IMR-90 (cell line): ENCODE measurements around the gene CRB1. TPM values are rescaled to one million over a fixed set of nuclear protein-coding genes. Genes with fewer than 3 reads are reported as not detected.

Experiments
- ATAC-seq: fragments of 200-7000 bp; cut with Tn5 transposase; 2 replicates; pipeline ENCODE4 v1.9.1; 2020; ENCODE audit warnings: low read depth, mild to moderate bottlenecking, moderate library complexity
- BruUV-seq: library from RNA; stranded (reverse); fragments of 400-500 nt; replicated peaks from 2 replicates; lab custom pipeline; 2021; lab: Mats Ljungman, UMichigan
- CTCF ChIA-PET: fragments of 300-600 bp; formaldehyde crosslinking; extraction: SDS; loops from one replicate; lab custom pipeline; 2021; ENCODE audit warnings: antibody characterized with exemption; lab: Yijun Ruan, JAX
- POLR2A ChIA-PET: fragments of 300-600 bp; sonication (Branson Sonifier 250); formaldehyde crosslinking; loops from one replicate; lab custom pipeline; 2022; ENCODE audit warnings: antibody characterized with exemption; ENCODE audit not compliant: unreplicated experiment; lab: Charles Lee
- DNase-seq: peaks from one replicate; pipeline ENCODE4 v3.0.0; 2013
- H2AFZ ChIP-seq: replicated peaks from 2 replicates; pipeline ENCODE3; 2013; ENCODE audit warnings: low read length, mild to moderate bottlenecking; ENCODE audit not compliant: poor library complexity
- H2AK5ac ChIP-seq: 2 replicates; pipeline ENCODE4 v1.6.1; 2013; ENCODE audit warnings: low read depth, low read length, inconsistent platforms
- H2AK9ac ChIP-seq: replicated peaks from 2 replicates; pipeline ENCODE3; 2013; ENCODE audit warnings: mild to moderate bottlenecking, low read depth, low read length, moderate library complexity; ENCODE audit not compliant: poor library complexity
- H2BK120ac ChIP-seq: 2 replicates; pipeline ENCODE4 v1.6.1; 2013; ENCODE audit warnings: low read depth, low read length, inconsistent platforms
- H2BK15ac ChIP-seq: 3 replicates; pipeline ENCODE4 v1.6.1; 2013; ENCODE audit warnings: low read depth, low read length, inconsistent platforms
- H2BK20ac ChIP-seq: 2 replicates; pipeline ENCODE4 v1.6.1; 2013; ENCODE audit warnings: low read depth, mild to moderate bottlenecking, inconsistent platforms, low read length, moderate library complexity
- H2BK5ac ChIP-seq: 2 replicates; pipeline ENCODE4 v1.6.1; 2013; ENCODE audit warnings: mild to moderate bottlenecking, low read depth, low read length, inconsistent platforms; ENCODE audit not compliant: poor library complexity, severe bottlenecking
- H3K14ac ChIP-seq: replicated peaks from 2 replicates; pipeline ENCODE4 v1.6.1; 2013; ENCODE audit warnings: low read depth, low read length, inconsistent platforms
- H3K18ac ChIP-seq: 2 replicates; pipeline ENCODE4 v1.6.1; 2013; ENCODE audit warnings: low read depth, low read length, control low read depth
- H3K23ac ChIP-seq: 2 replicates; pipeline ENCODE4 v1.6.1; 2013; ENCODE audit warnings: low read depth, low read length, inconsistent platforms
- H3K27ac ChIP-seq: 2 replicates; pipeline ENCODE4 v1.5.1; 2013; ENCODE audit warnings: mild to moderate bottlenecking, control low read depth, low read length; ENCODE audit not compliant: insufficient read depth
- H3K27me3 ChIP-seq: 2 replicates; pipeline ENCODE4 v1.6.1; 2013; ENCODE audit warnings: low read length; ENCODE audit not compliant: control insufficient read depth, insufficient read depth
- H3K36me3 ChIP-seq: 2 replicates; pipeline ENCODE4 v1.6.1; 2013; ENCODE audit warnings: low read length, mixed read lengths; ENCODE audit not compliant: control insufficient read depth, insufficient read depth
- H3K4ac ChIP-seq: 2 replicates; pipeline ENCODE4 v1.6.1; 2013; ENCODE audit warnings: low read depth, low read length, inconsistent platforms
- H3K4me1 ChIP-seq: 2 replicates; pipeline ENCODE4 v1.6.1; 2013; ENCODE audit warnings: low read length, mixed read lengths; ENCODE audit not compliant: control insufficient read depth, insufficient read depth
- H3K4me2 ChIP-seq: 2 replicates; pipeline ENCODE4 v1.6.1; 2013; ENCODE audit warnings: low read depth, mild to moderate bottlenecking, control low read depth, low read length, moderate library complexity
- H3K4me3 ChIP-seq: 2 replicates; pipeline ENCODE4 v1.5.1; 2013; ENCODE audit warnings: low read depth, mild to moderate bottlenecking, control low read depth, low read length, moderate library complexity; ENCODE audit not compliant: insufficient read depth
- H3K56ac ChIP-seq: 2 replicates; pipeline ENCODE4 v1.6.1; 2013; ENCODE audit warnings: low read length, inconsistent platforms; ENCODE audit not compliant: insufficient read depth; ENCODE audit errors: extremely low read depth
- H3K79me1 ChIP-seq, 2 experiments: 2 replicates each; pipeline ENCODE4 v1.6.1; 2013; ENCODE audit warnings: low read length in 2 of 2, inconsistent platforms in 1 of 2, low read depth in 1 of 2
- H3K9ac ChIP-seq: 2 replicates; pipeline ENCODE4 v1.6.1; 2013; ENCODE audit warnings: low read depth, low read length, control low read depth
- H3K9me1 ChIP-seq: 2 replicates; pipeline ENCODE4 v1.6.1; 2013; ENCODE audit warnings: low read length, inconsistent platforms; ENCODE audit not compliant: insufficient read depth
- H3K9me3 ChIP-seq: 2 replicates; pipeline ENCODE4 v1.6.1; 2013; ENCODE audit warnings: low read length; ENCODE audit not compliant: control insufficient read depth, insufficient read depth
- H4K20me1 ChIP-seq: 2 replicates; pipeline ENCODE4 v1.6.1; 2013; ENCODE audit warnings: low read length, inconsistent platforms; ENCODE audit not compliant: insufficient read depth
- H4K5ac ChIP-seq: 2 replicates; pipeline ENCODE4 v1.6.1; 2013; ENCODE audit warnings: mild to moderate bottlenecking, low read depth, low read length, control low read depth
- H4K8ac ChIP-seq, 2 experiments: 2 replicates each; pipeline ENCODE4 v1.6.1; 2013; ENCODE audit warnings: low read depth in 2 of 2, low read length in 2 of 2, control low read depth in 1 of 2, inconsistent platforms in 1 of 2
- H4K91ac ChIP-seq: 2 replicates; pipeline ENCODE4 v1.6.1; 2013; ENCODE audit warnings: low read depth, low read length, inconsistent platforms; ENCODE audit not compliant: insufficient read depth
- BHLHE40 ChIP-seq: fragments of 150-350 bp; IDR thresholded peaks from 2 replicates; pipeline ENCODE4 v1.6.1; 2016; ENCODE audit warnings: mild to moderate bottlenecking, low read depth, low read length
- CEBPB ChIP-seq: IDR thresholded peaks from 2 replicates; pipeline ENCODE4 v1.6.1; 2012; ENCODE audit warnings: low read depth, low read length, improper control_type of control experiment
- CHD1 ChIP-seq: IDR thresholded peaks from 2 replicates; pipeline ENCODE4 v1.6.1; 2012; ENCODE audit warnings: low read depth, low read length, improper control_type of control experiment
- FOS ChIP-seq: fragments of 150-350 bp; IDR thresholded peaks from 2 replicates; pipeline ENCODE4 v1.6.1; 2016; ENCODE audit warnings: low read depth, low read length
- MAFK ChIP-seq: IDR thresholded peaks from 2 replicates; pipeline ENCODE4 v1.6.1; 2012; ENCODE audit warnings: low read depth, low read length, improper control_type of control experiment
- MAZ ChIP-seq: IDR thresholded peaks from 2 replicates; pipeline ENCODE4 v1.6.1; 2012; ENCODE audit warnings: low read depth, mild to moderate bottlenecking, low read length, improper control_type of control experiment, moderate library complexity, borderline replicate concordance
- MXI1 ChIP-seq: IDR thresholded peaks from 2 replicates; pipeline ENCODE4 v1.6.1; 2012; ENCODE audit warnings: low read depth, mild to moderate bottlenecking, low read length, moderate library complexity, borderline replicate concordance
- NFE2L2 ChIP-seq: fragments of 150-350 bp; IDR thresholded peaks from 2 replicates; pipeline ENCODE4 v1.6.1; 2016; ENCODE audit warnings: low read depth, mild to moderate bottlenecking, low read length
- POLR2A ChIP-seq: IDR thresholded peaks from 2 replicates; pipeline ENCODE4 v1.6.1; 2012; ENCODE audit warnings: mild to moderate bottlenecking, low read depth, low read length
- RAD21 ChIP-seq: IDR thresholded peaks from 2 replicates; pipeline ENCODE4 v1.6.1; 2012; ENCODE audit warnings: low read length, improper control_type of control experiment
- RCOR1 ChIP-seq: IDR thresholded peaks from 2 replicates; pipeline ENCODE4 v1.6.1; 2012; ENCODE audit warnings: mild to moderate bottlenecking, low read length, improper control_type of control experiment; ENCODE audit not compliant: insufficient replicate concordance
- RFX5 ChIP-seq: IDR thresholded peaks from 2 replicates; pipeline ENCODE4 v1.8.0; 2012; ENCODE audit warnings: low read depth, mild to moderate bottlenecking, low read length, moderate library complexity
- SMC3 ChIP-seq: fragments of 150-350 bp; IDR thresholded peaks from 2 replicates; pipeline ENCODE4 v1.6.1; 2016; ENCODE audit warnings: low read depth, mild to moderate bottlenecking, antibody characterized with exemption, low read length, moderate library complexity
- WGBS, 2 experiments: methylation state at CpG; one replicate each; pipeline versions ENCODE4 v1.1.5 to v1.1.7; 2013; ENCODE audit warnings: missing lambda C conversion rate in 2 of 2; ENCODE audit not compliant: insufficient read length in 1 of 2; ENCODE audit errors: extremely low coverage in 2 of 2; 5-methylcytosine and 5-hydroxymethylcytosine counted together
- dilution Hi-C: fragments of 300-500 bp; cut with HindIII; formaldehyde crosslinking; loops from one replicate; pipeline ENCODE4 v1.14.3; 2018; ENCODE audit warnings: low sequenced_read_pairs; ENCODE audit not compliant: unreplicated experiment
- in situ Hi-C: fragments of 300-500 bp; cut with MboI; formaldehyde crosslinking; loops from 3 replicates; pipeline ENCODE4 v1.14.3; 2019; ENCODE audit warnings: low sequenced_read_pairs, inconsistent platforms, mixed read lengths
- intact Hi-C: fragments of 100-400 bp; cut with micrococcal nuclease; formaldehyde crosslinking; loops from 2 replicates; pipeline ENCODE4 v1.10.0; 2022
- polyA plus RNA-seq, 3 experiments: library from polyadenylated mRNA; depleted of rRNA; stranded (reverse); fragments of >200 nt; gene quantifications; 2 replicates each; pipeline ENCODE4 v1.2.3, GENCODE V29; 2012; ENCODE audit warnings: low replicate concordance in 1 of 3
- total RNA-seq: library from RNA; depleted of rRNA; stranded (reverse); fragments of >200 nt; gene quantifications from 2 replicates; pipeline ENCODE4 v1.2.3, GENCODE V29; 2012
- TF ChIP-seq, protein P1 (sequence below): conservative IDR thresholded peaks from 2 replicates; pipeline ENCODE4 v1.5.1; 2012; ENCODE audit warnings: mild to moderate bottlenecking, low read depth, low read length, improper control_type of control experiment
- TF ChIP-seq, protein P2 (sequence below): fragments of 150-350 bp; IDR thresholded peaks from 2 replicates; pipeline ENCODE4 v1.6.1; 2016; ENCODE audit warnings: low read depth, mild to moderate bottlenecking, low read length, moderate library complexity, borderline replicate concordance
- TF ChIP-seq, protein P3 (sequence below): fragments of 150-350 bp; IDR thresholded peaks from 2 replicates; pipeline ENCODE4 v1.6.1; 2017; ENCODE audit warnings: mild to moderate bottlenecking, antibody characterized with exemption, low read length, low read depth

The CRB1 gene
- total and polyA plus RNA-seq, 2 of the 4 experiments (the other 2 are of a cell fraction), result not detected

DNA sequence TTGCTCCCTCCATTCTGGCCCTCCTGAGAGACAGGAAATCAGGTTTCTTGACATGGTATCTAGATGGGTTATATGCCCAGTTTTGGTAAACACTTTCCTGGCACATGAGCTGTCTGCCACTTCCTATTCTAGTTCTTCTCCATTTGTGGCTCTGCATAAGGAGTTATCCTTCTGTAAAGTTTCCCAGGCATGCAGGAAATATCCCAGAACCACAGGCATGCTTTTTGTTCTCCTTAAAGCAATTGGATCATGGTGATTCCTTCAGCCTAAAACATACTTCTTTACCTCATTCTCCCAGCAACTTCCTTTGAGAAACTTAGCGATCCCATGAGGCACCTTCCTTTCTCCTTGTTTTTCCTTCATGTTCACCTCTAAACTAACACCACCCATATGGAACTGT lies 199.8 kb downstream of the CRB1 start:
- H3K23ac ChIP-seq, result no peak overlapping the region
- in situ Hi-C loops (no loop called here), dilution Hi-C loops (no loop called here), intact Hi-C loops (no loop called here)
- no peak overlapping the region for H4K91ac ChIP-seq
- H2BK20ac ChIP-seq, result no peak overlapping the region
- H3K27me3 ChIP-seq, result no peaks in the 10 kb centered on the region; the same call in 1 of the 2 replicates
- no peaks in the 10 kb centered on the region for H3K36me3 ChIP-seq
- TF ChIP-seq CHD1 (no peak), RFX5 (no peak), POLR2A (no peak), SMC3 (no peak), MAZ (no peak), NFE2L2 (no peak), MAFK (no peak), MXI1 (no peak), CEBPB (no peak), RAD21 (no peak), FOS (no peak), RCOR1 (no peak), BHLHE40 (no peak)
- TF ChIP-seq, protein P1, sequence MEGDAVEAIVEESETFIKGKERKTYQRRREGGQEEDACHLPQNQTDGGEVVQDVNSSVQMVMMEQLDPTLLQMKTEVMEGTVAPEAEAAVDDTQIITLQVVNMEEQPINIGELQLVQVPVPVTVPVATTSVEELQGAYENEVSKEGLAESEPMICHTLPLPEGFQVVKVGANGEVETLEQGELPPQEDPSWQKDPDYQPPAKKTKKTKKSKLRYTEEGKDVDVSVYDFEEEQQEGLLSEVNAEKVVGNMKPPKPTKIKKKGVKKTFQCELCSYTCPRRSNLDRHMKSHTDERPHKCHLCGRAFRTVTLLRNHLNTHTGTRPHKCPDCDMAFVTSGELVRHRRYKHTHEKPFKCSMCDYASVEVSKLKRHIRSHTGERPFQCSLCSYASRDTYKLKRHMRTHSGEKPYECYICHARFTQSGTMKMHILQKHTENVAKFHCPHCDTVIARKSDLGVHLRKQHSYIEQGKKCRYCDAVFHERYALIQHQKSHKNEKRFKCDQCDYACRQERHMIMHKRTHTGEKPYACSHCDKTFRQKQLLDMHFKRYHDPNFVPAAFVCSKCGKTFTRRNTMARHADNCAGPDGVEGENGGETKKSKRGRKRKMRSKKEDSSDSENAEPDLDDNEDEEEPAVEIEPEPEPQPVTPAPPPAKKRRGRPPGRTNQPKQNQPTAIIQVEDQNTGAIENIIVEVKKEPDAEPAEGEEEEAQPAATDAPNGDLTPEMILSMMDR, result no peak
- TF ChIP-seq, protein P2, sequence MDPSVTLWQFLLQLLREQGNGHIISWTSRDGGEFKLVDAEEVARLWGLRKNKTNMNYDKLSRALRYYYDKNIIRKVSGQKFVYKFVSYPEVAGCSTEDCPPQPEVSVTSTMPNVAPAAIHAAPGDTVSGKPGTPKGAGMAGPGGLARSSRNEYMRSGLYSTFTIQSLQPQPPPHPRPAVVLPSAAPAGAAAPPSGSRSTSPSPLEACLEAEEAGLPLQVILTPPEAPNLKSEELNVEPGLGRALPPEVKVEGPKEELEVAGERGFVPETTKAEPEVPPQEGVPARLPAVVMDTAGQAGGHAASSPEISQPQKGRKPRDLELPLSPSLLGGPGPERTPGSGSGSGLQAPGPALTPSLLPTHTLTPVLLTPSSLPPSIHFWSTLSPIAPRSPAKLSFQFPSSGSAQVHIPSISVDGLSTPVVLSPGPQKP, result no peak
- TF ChIP-seq, protein P3, sequence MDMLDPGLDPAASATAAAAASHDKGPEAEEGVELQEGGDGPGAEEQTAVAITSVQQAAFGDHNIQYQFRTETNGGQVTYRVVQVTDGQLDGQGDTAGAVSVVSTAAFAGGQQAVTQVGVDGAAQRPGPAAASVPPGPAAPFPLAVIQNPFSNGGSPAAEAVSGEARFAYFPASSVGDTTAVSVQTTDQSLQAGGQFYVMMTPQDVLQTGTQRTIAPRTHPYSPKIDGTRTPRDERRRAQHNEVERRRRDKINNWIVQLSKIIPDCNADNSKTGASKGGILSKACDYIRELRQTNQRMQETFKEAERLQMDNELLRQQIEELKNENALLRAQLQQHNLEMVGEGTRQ, result no peak
- no TSS peak for BruUV-seq
- H3K4me2 ChIP-seq, result no peak overlapping the region
- DNase-seq (peak; percentile 52), ATAC-seq (no peak)
- H3K56ac ChIP-seq, result no peak overlapping the region
- H3K14ac ChIP-seq, result peak overlapping the region; percentile 29; the same call in 1 of the 2 replicates
- H3K4ac ChIP-seq, result no peak overlapping the region
- no peak overlapping the region for H2AK9ac ChIP-seq
- no peaks in the 10 kb centered on the region for H3K9me1 ChIP-seq
- no peaks in the 10 kb centered on the region for H3K79me1 ChIP-seq
- H3K4me3 ChIP-seq, result no peak overlapping the region
- no CpG with 5 or more reads among the region's 1 CpG for WGBS, 2 experiments
- H3K27ac ChIP-seq, result no peak overlapping the region
- no peaks in the 10 kb centered on the region for H4K20me1 ChIP-seq
- no peak overlapping the region for H2AK5ac ChIP-seq
- H3K9ac ChIP-seq, result no peak overlapping the region
- no peak overlapping the region for H2BK5ac ChIP-seq
- ChIA-PET CTCF (no interaction called here), POLR2A (no interaction called here)
- no peak overlapping the region for H2BK120ac ChIP-seq
- H2BK15ac ChIP-seq, result no peak overlapping the region
- H3K18ac ChIP-seq, result no peak overlapping the region
- H4K8ac ChIP-seq, result no peak overlapping the region
- no peak overlapping the region for H4K5ac ChIP-seq
- H2AFZ ChIP-seq, result no peak overlapping the region
- no peaks in the 10 kb centered on the region for H3K9me3 ChIP-seq
- H3K4me1 ChIP-seq, result no peaks in the 10 kb centered on the region
